ENCODE data around the gene SPG11.
"Not testable (repeated sequence)": the region's sequence is repeated elsewhere in the genome, so short reads cannot be mapped to it uniquely, and the experiment has no call there.

Gene SPG11

GRCh38 chr15:44545913-44546802 lies 117.3 kb downstream of the SPG11 start:
- peak; percentile 78 for DNase-seq (ENCODE audit: low read depth)
- TF ChIP-seq CTCF (IDR thresholded peaks at IDR 0.05; ENCODE audit: insufficient read depth, low read depth, low read length, missing control alignments), result peak; percentile 17
- H3K4me3 ChIP-seq (ENCODE audit: low read depth, low read length), result peak overlapping the region; percentile 32

GRCh38 chr15:44544745-44545144 lies 118.7 kb downstream of the SPG11 start:
- DNase-seq (ENCODE audit: low read depth); H3K4me3 ChIP-seq (ENCODE audit: low read depth, low read length): not testable (repeated sequence)

GRCh38 chr15:44542596-44542995 lies 120.9 kb downstream of the SPG11 start:
- no peak for DNase-seq (ENCODE audit: low read depth)
- H3K4me3 ChIP-seq (ENCODE audit: low read depth, low read length), result no peak overlapping the region
- no peak for TF ChIP-seq CTCF (IDR thresholded peaks at IDR 0.05; ENCODE audit: insufficient read depth, low read depth, low read length, missing control alignments)

- DNase-seq (ENCODE audit: low read depth), result no peak
- no peak overlapping the region for H3K4me3 ChIP-seq (ENCODE audit: low read depth, low read length)
- TF ChIP-seq CTCF (IDR thresholded peaks at IDR 0.05; ENCODE audit: insufficient read depth, low read depth, low read length, missing control alignments), result no peak
Measured at GRCh38 chr15:44541282-44541958, 122.0 kb downstream of the SPG11 start.

GRCh38 chr15:44537735-44538240 lies 125.7 kb downstream of the SPG11 start:
- H3K4me3 ChIP-seq (ENCODE audit: low read depth, low read length), result peak overlapping the region; percentile 68
- peak; percentile 44 for DNase-seq (ENCODE audit: low read depth)
- TF ChIP-seq CTCF (IDR thresholded peaks at IDR 0.05; ENCODE audit: insufficient read depth, low read depth, low read length, missing control alignments), result no peak

- peak; percentile 98 for DNase-seq (ENCODE audit: low read depth)
- peak within 1 kb of the TSS; percentile 68 for H3K4me3 ChIP-seq (ENCODE audit: low read depth, low read length)
- no peak for TF ChIP-seq CTCF (IDR thresholded peaks at IDR 0.05; ENCODE audit: insufficient read depth, low read depth, low read length, missing control alignments)
Measured at GRCh38 chr15:44536962-44537734, 126.3 kb downstream of the SPG11 start, which contains the start of gene EIF3J. TSS of gene EIF3J (plus strand) at chr15:44537147. CDS start at chr15:44537195, 48 bp downstream.

Measured in GM12865 (cell line).